Raji (cell line): ENCODE measurements around the gene ACSL1.

Source experiments
- POLR2A ChIP-seq: IDR thresholded peaks from 2 replicates; pipeline ENCODE4 v1.6.1; 2011; ENCODE audit warnings: low read depth, low read length, control low read depth; ENCODE audit not compliant: insufficient read depth

Gene ACSL1

GRCh38 chr4:184792950-184793555, 32.7 kb downstream of the ACSL1 start:
- no peak for TF ChIP-seq POLR2A

GRCh38 chr4:184792334-184792733, 33.4 kb downstream of the ACSL1 start:
- TF ChIP-seq POLR2A = no peak

- TF ChIP-seq POLR2A = no peak
Observed at GRCh38 chr4:184790826-184791225, 34.9 kb downstream of the ACSL1 start.

- TF ChIP-seq POLR2A = no peak
Observed at GRCh38 chr4:184787766-184788503, 37.8 kb downstream of the ACSL1 start.

- TF ChIP-seq POLR2A = no peak
Observed at GRCh38 chr4:184785813-184786212, 40.0 kb downstream of the ACSL1 start.

GRCh38 chr4:184784628-184785257, 41.0 kb downstream of the ACSL1 start:
- no peak for TF ChIP-seq POLR2A

- TF ChIP-seq POLR2A = no peak
Observed at GRCh38 chr4:184782731-184783373, 42.9 kb downstream of the ACSL1 start.

GRCh38 chr4:184778325-184778724, 47.4 kb downstream of the ACSL1 start:
- TF ChIP-seq POLR2A = no peak

- TF ChIP-seq POLR2A = no peak
Observed at GRCh38 chr4:184776821-184777220, 48.9 kb downstream of the ACSL1 start.

- TF ChIP-seq POLR2A = no peak
Observed at GRCh38 chr4:184775854-184776555, 49.8 kb downstream of the ACSL1 start.

- TF ChIP-seq POLR2A = no peak
Observed at GRCh38 chr4:184774152-184774551, 51.6 kb downstream of the ACSL1 start.

- TF ChIP-seq POLR2A = no peak
Observed at GRCh38 chr4:184771416-184771815, 54.4 kb downstream of the ACSL1 start.

- no peak for TF ChIP-seq POLR2A
Observed at GRCh38 chr4:184769141-184769765, 56.5 kb downstream of the ACSL1 start.

GRCh38 chr4:184768296-184768695, 57.5 kb downstream of the ACSL1 start:
- no peak for TF ChIP-seq POLR2A

- no peak for TF ChIP-seq POLR2A
Observed at GRCh38 chr4:184766446-184766845, 59.3 kb downstream of the ACSL1 start.
